GM19324 (cell line): ENCODE data around the gene ADGRV1.
"Not testable (repeated sequence)": the region's sequence is repeated elsewhere in the genome, so short reads cannot be mapped to it uniquely, and the experiment has no call there.

Experiments used
- ATAC-seq: cut with Tn5 transposase; IDR thresholded peaks from one replicate; pipeline ENCODE4 v1.9.1; 2021; ENCODE audit warnings: mild to moderate bottlenecking, moderate library complexity; ENCODE audit not compliant: unreplicated experiment, low FRiP score

Gene ADGRV1

DNA sequence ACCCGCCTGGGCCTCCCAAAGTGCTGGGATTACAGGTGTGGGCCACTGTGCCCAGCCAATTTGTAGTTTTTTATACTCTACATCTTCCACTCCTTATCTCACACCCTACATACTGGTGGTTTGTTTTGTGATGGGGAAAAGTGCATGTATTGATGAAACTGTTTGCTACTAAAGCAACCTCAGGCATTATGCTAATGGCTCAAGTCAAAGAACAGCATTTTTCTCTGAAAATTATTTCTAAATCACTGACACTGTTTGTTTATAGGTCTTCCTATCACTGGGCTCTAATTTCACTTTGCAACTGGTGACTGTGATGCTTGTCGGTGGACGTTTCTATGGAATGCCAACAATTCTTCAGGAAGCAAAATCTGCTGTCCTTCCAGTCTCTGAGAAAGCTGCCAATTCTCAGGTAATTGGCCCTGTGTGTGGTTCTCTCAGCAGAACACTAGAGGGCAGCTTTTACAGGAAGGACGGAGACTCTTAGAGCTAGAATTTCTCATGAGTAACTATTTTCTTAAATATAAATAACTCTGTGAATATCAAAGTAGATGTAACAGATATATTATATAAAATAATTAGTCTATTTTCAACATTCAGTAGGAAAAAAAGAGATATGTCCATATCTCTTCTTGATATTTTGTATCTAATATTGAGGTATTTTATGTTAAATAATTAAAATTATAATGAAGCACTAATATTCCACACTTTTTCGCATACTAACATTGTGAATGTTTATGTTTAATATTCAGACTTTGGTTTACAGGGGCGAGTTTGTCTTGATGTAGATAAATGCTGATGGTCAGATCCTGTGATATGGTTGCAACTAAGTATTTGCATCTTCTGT is 244.1 kb downstream of the ADGRV1 start:
- peak; percentile 80 for ATAC-seq

DNA sequence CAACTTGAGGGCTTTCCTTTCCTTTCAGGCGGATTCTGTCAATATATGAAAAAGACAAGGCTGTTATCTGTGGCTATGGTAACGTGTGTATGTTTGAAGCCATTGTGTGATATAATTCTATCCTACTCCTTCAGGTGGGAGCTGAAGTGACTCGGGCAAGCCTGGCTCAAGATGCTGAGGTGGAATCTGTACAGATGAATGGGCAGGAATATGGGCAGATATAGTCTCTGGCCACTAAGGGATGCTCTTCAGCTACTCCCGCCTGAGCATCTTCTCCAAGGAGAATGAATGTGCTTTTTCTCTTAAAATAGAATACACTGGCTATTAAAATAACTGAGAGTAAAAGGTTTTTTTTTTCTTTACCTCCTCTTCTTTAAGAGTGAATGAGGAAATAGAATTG is 244.8 kb downstream of the ADGRV1 start:
- no peak for ATAC-seq

DNA sequence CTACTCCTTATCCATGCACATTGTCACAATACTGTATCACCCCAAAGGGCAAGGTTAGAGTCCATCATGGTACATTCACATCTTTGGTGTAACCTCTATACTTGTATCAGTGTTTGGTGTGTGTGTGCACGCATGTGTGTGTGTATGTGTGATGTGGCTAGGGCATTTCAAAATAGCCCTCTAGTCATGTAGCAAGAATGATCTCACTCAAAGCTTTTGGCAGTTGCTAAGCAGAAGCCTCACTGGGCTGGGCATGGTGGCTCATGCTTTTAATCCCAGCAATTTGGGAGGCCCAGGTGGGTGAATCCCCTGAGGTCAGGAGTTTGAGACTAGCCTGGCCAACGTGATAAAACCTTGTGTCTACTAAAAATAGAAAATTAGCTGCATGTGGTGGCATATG is 245.3 kb downstream of the ADGRV1 start:
- no peak for ATAC-seq

DNA sequence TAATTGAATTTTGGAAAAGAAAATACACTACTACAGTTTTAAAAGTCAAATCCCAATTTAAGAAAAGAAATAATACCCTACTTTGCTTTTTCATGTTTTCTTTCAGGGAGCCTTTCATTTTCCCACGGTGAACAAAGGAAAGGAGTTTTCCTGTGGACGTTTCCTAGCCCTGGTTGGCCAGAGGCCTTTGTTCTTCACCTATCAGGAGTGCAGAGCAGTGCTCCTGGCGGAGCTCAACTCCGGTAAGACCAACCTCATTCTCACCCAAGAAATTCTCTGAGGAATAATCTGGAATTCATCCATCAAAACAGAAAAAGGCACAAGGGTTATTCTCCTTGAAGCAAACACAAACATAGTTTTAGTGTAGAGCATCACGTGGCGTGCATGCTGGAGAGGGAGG is 248.9 kb downstream of the ADGRV1 start:
- no peak for ATAC-seq

DNA sequence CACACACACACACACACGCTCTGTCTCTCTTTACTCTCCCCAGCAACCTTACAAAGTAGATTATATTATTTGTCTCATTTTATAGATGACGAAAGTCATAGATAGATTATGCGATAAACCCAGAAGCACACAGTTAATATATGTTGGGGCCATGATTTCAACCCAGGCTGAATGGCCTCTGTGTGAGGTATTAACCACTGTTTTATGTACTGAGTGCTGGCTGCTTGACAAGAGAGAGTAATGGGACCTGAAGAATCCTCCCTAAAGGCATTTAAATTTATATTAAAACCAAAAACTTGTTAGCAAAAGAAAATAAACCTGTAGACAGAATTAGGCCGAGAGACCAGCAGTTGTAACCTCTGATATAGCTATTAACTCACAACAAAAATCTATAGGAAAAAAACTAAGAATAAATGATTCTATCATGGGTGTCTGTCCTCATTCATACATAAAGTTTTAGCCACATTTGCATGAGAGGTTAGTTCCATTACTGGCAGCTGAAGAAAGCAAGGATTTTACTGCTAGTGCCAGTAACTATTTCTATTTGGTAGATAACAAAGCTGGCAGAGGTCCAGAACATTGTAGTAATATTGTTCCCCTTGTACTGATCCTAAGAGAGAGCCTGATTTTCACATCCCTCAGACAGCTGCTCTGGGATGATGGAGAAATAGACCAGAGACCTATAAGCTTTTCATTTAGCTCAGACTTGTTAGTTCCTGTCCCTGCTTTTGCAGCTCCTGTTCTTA is 250.9 kb downstream of the ADGRV1 start:
- no peak for ATAC-seq

DNA sequence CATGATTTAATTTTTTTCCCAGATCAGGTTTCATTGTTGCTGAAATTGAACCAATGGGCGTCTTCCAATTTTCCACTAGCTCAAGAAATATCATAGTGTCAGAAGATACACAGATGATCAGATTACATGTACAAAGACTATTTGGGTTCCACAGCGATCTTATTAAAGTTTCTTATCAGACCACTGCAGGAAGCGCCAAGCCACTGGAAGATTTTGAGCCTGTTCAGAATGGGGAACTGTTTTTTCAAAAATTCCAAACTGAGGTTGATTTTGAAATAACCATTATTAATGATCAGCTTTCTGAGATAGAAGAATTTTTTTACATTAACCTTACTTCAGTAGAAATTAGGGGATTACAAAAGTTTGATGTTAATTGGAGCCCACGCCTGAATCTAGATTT is 251.6 kb downstream of the ADGRV1 start:
- no peak for ATAC-seq

DNA sequence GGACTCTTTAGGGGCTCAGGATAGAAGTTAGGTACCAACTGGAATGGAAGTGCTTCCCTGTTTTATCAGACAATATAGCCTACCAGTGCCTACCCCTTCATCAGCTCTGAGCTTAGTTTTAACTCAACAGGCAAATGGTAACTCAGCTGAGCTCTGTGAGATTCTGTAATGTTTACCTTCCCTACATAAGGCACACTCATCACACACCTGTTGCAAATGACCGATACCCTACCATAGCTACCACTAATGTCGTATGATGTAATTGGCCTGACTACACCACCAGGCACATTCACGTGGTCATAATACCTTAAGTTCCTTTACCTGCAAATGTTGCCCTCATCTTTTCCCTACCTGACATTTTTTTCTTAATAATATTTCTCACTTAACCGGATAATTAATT is 254.8 kb downstream of the ADGRV1 start:
- no peak for ATAC-seq

DNA sequence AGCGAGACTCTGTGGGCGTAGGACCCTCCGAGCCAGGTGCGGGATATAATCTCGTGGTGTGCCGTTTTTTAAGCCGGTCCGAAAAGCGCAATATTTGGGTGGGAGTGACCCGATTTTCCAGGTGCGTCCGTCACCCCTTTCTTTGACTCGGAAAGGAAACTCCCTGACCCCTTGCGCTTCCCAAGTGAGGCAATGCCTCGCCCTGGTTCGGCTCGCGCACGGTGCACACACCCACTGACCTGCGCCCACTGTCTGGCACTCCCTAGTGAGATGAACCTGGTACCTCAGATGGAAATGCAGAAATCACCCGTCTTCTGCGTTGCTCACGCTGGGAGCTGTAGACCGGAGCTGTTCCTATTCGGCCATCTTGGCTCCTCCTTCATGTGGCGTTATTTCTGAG is 263.5 kb downstream of the ADGRV1 start:
- not testable (repeated sequence) for ATAC-seq

DNA sequence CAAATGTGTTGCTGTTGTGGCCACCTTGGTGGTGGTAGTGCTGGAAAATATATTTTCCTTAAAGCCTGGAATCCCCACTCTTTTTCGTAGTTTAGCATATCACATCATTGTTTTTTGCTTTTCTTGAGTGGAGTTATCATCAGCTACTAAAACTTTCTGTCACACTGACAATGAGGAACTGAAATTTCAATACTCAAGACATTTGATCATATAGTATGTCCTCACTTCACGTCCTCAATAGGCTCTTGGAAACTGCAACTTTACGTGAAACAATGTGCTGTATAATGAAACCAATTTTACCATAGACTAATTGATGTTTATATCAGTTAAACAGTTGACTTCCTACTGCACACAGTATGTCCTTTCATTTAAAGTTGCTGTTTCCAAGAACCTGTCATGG is 265.8 kb downstream of the ADGRV1 start:
- no peak for ATAC-seq

DNA sequence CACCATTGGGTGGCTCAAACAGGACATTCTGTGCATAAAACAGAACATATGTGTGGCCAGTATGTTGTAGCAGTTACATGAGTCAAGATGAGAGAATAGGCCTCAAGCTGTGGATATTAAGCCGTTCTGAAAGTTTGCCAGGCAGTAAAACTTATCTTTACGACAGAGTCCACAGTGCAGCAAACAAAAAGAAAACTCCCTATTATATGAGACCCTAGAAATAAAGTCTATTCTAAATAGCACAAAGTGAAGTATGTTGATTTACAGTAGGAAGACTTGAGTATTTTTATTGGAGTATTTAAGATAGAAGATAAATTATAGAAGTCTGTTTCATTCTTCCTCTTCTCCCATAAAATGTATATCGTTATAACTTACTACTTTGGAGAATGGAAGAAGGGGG is 271.5 kb downstream of the ADGRV1 start:
- no peak for ATAC-seq

DNA sequence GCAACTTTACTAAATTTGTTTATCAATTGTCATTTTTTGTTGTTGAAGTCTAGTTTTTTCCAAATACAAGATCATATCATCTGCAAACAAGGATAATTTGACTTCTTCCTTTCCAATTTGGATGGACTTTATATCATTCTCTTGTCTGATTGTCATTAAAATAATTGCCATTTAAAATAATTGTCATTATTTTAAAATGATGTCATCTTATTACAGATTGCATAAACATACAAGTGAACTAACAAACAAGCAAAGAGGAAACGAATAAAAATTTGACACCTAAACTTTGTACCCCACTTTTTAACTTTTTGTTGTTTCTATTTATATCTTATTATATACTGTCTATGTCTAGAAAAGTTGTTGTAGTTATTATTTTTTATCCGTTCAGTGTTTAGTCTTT is 275.2 kb downstream of the ADGRV1 start:
- ATAC-seq: no peak

DNA sequence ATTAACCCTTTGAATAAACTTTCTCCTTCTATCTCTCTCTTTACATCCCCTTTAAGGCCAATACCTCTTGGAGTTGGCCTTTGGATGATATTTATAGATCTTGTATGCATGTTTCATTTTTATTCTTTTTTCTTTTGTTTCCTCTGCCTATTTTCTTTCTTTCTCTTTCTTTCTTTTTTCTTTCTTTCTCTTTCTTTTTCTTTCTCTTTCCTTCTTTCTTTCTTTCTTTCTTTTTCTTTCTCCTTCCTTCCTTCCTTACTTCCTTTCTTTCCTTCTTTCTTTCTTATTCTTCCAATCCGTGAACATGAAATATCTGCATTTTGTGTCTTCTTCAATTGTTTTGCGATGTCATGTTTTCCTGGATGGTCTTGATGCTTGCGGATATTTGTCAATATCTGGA is 276.1 kb downstream of the ADGRV1 start:
- ATAC-seq: no peak

DNA sequence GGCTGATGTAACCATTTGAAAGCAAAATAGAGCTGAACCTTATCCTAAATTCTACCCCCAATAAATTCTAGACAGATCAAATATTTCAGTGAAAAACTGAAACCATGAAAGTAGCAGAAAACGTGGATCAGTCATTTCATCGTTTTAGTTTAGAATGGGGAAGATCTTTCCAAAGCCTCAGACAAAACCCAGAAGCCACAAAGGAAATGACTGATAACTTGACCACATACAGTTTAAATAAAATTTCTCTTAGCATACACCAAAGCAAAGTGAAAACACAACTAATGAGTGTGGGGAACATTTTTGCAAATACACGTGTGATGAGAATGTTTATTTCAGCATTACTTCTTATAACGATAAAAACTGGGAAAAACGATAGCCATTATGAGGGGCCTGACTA is 284.8 kb downstream of the ADGRV1 start:
- ATAC-seq: no peak

DNA sequence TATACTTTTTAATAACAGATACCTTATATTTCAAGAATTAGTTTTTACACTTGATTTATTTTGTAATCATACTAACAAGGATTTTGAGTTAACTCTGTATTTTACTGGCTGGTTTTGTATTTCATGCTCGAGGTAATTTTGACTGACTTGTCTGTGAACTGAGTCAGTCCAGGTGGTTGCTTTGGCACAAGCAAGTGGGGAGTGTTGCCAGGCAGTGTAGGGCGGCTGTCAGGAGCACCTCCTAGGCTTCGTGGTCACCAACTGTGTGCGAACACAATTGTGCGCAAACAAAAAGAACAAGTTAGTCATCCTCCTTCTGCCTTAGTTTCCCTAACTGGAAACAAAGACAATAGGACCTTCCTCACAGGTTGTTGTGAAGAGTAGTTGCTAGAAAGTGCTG is 286.3 kb downstream of the ADGRV1 start:
- ATAC-seq: no peak

DNA sequence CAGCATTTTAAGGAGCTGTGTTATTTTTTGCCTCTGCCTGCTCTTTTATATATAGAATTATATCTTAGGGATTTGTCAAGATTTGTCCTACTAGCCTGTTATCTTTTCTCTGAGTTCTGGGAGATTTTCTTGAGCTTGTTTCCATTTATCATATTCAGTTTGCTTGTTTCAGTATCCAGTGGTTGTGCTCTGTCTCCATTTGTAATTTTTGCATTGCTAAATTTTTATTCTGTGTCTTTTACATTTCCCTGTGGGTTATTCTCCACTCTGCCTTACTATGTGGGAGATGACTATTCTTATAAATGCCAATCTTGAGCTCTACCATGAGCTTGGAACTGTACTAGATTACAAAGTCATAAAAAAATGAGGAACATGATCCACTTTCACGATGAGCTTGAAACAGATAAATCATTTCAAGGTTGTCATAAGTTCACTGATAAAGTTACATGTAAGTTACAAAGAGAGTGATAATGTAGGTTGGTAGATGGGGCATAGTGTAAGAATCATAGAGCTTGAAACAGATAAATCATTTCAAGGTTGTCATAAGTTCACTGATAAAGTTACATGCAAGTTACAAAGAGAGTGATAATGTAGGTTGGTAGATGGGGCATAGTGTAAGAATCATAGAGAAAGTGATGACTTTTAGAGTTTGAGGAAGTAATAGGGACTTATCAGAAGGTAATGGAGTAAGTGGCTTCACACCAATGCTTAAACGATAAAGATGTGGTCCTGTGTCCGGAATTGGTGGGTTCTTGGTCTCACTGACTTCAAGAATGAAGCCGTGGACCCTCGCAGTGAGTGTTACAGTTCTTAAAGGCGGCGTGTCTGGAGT is 287.3 kb downstream of the ADGRV1 start:
- no peak for ATAC-seq

DNA sequence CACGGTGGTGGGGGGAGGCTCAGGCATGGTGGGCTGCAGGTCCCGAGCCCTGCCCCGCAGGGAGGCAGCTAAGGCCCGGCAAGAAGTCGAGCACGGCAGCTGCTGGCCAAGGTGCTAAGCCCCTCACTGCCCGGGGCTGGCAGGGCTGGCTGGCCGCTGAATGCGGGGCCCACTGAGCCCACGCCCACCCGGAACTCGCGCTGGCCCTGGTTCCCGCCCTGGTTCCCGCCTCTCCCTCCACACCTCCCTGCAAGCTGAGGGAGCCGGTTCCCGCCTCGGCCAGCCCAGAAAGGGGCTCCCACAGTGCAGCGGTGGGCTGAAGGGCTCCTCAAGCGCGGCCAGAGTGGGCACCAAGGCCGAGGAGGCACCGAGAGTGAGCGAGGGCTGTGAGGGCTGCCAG is 289.0 kb downstream of the ADGRV1 start:
- ATAC-seq: not testable (repeated sequence)

DNA sequence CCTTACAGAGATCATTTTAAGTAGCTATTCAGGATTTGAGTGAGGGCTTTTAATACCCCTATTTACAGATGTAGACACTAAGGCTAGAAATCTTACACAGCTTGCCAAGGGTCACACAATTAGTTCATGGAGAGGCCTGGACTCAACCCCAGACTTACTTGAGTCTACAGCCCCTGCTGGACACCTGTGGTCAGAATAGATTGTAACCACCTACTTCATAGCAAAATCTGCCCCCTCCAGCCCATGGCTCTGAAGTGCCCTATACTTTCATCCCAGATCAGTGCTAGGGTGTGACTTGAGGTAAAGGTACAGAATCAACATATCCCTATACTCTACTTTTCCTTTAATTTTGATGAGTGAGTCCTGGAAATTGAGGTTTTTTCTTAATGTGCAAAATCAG is 291.3 kb downstream of the ADGRV1 start:
- ATAC-seq: no peak

DNA sequence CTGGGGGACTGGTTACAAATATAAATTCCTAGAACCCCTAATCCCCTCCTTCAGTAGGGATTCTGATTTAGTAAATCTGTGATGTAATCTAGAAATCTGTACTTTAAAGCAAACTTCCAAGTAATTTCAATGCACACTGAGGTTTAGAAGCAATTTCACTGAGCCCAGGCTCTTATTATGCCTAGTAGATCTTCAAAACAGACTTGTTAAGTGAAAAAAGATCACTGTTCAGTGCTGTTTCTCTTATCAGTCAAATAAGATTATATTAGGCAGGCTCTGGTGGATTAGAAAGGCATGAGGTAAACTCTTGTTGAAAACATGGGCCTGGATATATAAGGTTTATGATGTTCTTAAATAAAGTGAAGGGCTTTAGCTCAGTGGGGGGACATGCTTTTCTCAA is 293.9 kb downstream of the ADGRV1 start:
- no peak for ATAC-seq

DNA sequence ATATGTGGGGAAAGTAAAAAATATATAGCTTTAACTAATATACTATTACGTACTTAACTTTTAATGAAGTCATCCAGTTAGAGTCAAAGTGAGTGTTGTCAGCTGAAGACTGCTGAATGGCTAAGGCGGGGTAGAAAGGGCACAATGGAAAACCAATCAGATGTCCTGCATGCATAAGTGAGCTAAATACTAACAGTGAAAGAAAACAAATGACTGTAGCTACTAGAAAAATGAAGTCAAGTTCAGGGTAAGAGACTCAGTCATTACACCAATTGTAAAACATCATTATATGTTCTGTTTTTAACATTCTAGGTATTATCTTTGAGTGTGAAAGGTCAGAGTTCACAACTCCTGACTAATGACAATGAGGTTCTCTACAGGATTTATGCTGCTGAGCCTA is 295.2 kb downstream of the ADGRV1 start:
- no peak for ATAC-seq

DNA sequence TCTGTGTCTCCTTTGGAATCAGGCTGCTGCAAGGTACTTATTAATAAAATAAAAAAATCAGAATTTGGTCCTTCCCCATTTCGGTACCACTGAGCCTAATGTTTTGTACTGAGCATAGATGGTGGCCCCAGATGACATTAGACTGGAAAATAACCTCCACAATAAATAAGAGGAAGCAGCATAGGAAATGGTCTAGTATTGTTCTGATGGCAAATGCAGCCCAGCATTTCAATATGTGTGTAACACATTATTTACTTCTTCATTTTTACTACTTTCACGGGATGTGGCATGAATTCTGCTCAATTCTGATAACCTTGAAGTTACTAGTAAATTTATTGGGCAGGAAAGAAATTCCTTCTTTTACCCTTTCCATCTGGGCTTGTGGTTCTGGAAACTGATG is 295.6 kb downstream of the ADGRV1 start:
- ATAC-seq: no peak
